HG03457 (cell line): ENCODE data around the gene PODXL.
"Not testable (repeated sequence)": the region's sequence is repeated elsewhere in the genome, so short reads cannot be mapped to it uniquely, and the experiment has no call there.

Experiments used
- ATAC-seq: cut with Tn5 transposase; IDR thresholded peaks from one replicate; pipeline ENCODE4 v1.9.1; 2021; ENCODE audit warnings: moderate number of reproducible peaks; ENCODE audit not compliant: unreplicated experiment

The PODXL gene

GRCh38 chr7:131513245-131514061 is 43.0 kb downstream of the PODXL start:
- ATAC-seq = peak; percentile 95

GRCh38 chr7:131511774-131512535 is 44.5 kb downstream of the PODXL start:
- ATAC-seq = no peak

GRCh38 chr7:131511071-131511470 is 45.4 kb downstream of the PODXL start:
- no peak for ATAC-seq

GRCh38 chr7:131509781-131510180 is 46.6 kb downstream of the PODXL start:
- no peak for ATAC-seq

- no peak for ATAC-seq
These were observed 47.5 kb downstream of the PODXL start for GRCh38 chr7:131508754-131509486.

GRCh38 chr7:131507592-131508331 is 48.7 kb downstream of the PODXL start:
- no peak for ATAC-seq

GRCh38 chr7:131506597-131506996 is 49.8 kb downstream of the PODXL start:
- no peak for ATAC-seq

GRCh38 chr7:131505636-131506557 is 50.5 kb downstream of the PODXL start:
- no peak for ATAC-seq

GRCh38 chr7:131505037-131505620 is 51.3 kb downstream of the PODXL start:
- ATAC-seq = not testable (repeated sequence)

GRCh38 chr7:131504157-131504899 is 52.1 kb downstream of the PODXL start:
- no peak for ATAC-seq

- no peak for ATAC-seq
These were observed 52.8 kb downstream of the PODXL start for GRCh38 chr7:131503639-131504038.

GRCh38 chr7:131502810-131503508 is 53.5 kb downstream of the PODXL start:
- no peak for ATAC-seq

GRCh38 chr7:131501930-131502685 is 54.3 kb downstream of the PODXL start:
- ATAC-seq = no peak

- peak; percentile 84 for ATAC-seq
These were observed 55.0 kb downstream of the PODXL start for GRCh38 chr7:131501422-131501821.

- ATAC-seq = no peak
These were observed 56.1 kb downstream of the PODXL start for GRCh38 chr7:131500357-131500756.

GRCh38 chr7:131499801-131500200 is 56.6 kb downstream of the PODXL start:
- no peak for ATAC-seq

GRCh38 chr7:131498237-131498885 is 58.1 kb downstream of the PODXL start:
- no peak for ATAC-seq
